ENCODE measurements around the gene INSM1. TPM values are rescaled to one million over a fixed set of nuclear protein-coding genes. Genes with fewer than 3 reads are reported as not detected.

INSM1 gene
- total RNA-seq, 4 donors from 2014 or later = 0.11 to 0.19 TPM; not detected in 2

DNA sequence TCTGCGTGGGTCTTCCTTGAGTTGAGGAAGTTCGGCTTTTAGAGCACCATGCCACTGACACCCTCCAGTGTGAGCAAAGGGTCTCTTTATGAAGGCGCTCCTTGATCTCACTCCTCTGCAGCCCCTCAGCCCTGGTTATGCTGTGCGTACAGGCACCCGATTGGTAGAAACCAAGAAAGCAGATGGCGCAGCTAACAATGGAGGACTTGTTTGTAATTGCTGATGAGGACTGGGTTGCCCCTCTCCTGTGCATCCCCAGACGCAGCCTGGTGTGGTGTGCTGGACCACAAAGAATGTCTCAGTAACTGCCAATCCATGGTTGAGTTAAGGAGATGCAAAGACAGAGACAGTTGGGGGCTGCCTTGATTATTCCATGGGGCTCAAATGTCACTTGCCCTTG, 30.2 kb downstream of the INSM1 start:
- no peak for DNase-seq (ENCODE audit: low spot score in 2 of 2)
- no peak for TF ChIP-seq POLR2A (IDR thresholded peaks at IDR 0.05)
- TF ChIP-seq, protein P1, sequence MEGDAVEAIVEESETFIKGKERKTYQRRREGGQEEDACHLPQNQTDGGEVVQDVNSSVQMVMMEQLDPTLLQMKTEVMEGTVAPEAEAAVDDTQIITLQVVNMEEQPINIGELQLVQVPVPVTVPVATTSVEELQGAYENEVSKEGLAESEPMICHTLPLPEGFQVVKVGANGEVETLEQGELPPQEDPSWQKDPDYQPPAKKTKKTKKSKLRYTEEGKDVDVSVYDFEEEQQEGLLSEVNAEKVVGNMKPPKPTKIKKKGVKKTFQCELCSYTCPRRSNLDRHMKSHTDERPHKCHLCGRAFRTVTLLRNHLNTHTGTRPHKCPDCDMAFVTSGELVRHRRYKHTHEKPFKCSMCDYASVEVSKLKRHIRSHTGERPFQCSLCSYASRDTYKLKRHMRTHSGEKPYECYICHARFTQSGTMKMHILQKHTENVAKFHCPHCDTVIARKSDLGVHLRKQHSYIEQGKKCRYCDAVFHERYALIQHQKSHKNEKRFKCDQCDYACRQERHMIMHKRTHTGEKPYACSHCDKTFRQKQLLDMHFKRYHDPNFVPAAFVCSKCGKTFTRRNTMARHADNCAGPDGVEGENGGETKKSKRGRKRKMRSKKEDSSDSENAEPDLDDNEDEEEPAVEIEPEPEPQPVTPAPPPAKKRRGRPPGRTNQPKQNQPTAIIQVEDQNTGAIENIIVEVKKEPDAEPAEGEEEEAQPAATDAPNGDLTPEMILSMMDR (IDR thresholded peaks at IDR 0.05) = no peak
- no peak overlapping the region for H3K4me3 ChIP-seq (ENCODE audit: low read depth, poor library complexity, severe bottlenecking)
- WGBS, 2 donors = 94 to 98% methylated on average over 7 of the region's 7 CpGs
- intact Hi-C loops (cut with DNase I; ENCODE audit: low total_unique reads) = no loop called here

DNA sequence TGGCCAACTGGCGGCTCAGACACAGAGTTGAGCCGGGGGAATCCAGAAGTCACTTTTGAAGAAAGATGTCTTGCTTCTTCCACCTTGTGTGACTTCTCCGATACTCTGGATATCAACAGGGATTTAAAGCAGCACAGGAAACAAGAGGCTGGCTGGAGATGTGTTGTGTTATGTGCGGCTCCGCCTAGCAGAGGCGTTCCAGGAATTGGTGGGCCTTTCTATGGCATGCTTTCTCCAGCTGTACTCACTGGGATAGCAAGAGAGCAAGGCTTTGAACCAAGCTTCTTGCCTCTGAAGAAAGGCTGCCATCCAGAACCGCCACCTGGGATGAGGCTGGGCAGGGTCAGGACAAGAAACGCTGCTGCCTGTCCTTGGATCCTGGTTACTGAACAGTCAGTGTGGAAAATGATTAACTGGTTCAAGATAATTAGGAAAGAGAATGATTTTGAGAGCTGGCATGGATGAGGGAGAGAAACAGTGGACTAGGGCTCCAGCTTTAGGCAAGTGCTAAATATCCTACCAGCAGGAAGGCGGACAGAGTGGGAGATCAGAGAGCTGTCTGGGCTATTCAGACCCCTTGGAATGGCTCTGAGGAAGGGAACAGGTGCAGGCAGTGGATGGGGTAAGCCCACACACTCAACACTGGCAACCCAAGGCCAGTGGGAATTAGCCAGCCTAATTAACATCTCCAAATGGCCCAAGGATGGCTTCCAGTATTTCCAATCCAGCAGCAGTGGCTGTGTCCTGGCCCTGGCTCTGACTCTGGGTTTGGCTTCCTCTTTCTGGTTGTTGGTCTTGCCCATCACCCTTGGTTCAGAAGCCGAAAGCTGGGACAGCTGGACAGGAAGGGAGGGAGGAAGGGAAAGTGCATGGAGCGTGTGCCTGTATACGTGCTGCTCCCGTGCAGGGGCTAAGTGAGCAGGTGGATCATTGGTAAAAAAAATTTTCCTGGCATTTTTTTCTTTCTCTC, 31.9 kb downstream of the INSM1 start:
- H3K4me3 ChIP-seq (ENCODE audit: low read depth, poor library complexity, severe bottlenecking) = no peak overlapping the region
- DNase-seq (ENCODE audit: low spot score in 2 of 2) = peak in 1 of 2 donors; percentile 83
- TF ChIP-seq, protein P1 (IDR thresholded peaks at IDR 0.05) = no peak
- TF ChIP-seq POLR2A (IDR thresholded peaks at IDR 0.05) = no peak
- intact Hi-C loops (cut with DNase I; ENCODE audit: low total_unique reads) = no loop called here
- 82 to 83% methylated on average over 13 of the region's 13 CpGs for WGBS, 2 donors

DNA sequence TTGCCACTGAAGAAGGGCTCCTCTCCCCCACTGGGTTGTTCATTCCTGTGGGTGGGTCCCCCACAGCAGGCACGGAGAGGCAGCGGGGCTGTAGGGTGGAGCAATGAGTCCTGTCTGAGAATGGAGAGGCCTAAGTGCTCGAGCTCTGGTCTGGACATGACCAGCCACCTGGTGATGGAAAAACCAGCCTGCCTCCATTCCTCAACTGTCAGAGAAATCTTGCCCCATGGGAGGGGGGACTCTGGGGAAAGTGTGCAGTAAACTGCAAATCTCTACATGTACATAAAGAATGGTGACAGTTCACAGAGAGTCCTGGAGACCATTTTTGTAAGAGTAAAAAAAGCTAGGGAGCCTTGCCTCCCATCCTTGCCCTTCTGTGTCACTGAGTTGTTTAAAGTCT, 34.1 kb downstream of the INSM1 start:
- 96 to 98% methylated on average over 3 of the region's 3 CpGs for WGBS, 2 donors
- no peak overlapping the region for H3K4me3 ChIP-seq (ENCODE audit: low read depth, poor library complexity, severe bottlenecking)
- TF ChIP-seq, protein P1 (IDR thresholded peaks at IDR 0.05) = no peak
- intact Hi-C loops (cut with DNase I; ENCODE audit: low total_unique reads) = no loop called here
- DNase-seq (ENCODE audit: low spot score in 2 of 2) = no peak

DNA sequence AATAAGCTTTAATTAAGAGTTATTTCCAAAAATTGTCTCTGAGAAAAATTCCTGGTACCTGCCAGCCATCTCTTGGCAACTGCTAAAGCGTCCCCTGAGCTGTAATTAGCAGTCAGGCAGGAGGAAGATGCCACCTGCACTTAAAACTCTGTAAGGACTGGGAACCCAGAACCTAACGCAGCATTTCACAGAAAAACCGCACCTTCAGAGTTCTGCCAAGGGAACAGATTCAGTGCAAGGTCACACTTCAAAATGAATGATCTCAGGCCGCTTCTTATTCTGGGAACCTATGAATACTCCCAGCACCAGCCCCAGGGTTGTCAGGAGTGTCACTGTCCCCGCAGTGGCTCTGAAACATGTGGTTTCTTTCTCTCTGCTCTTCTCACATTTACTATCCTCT, 36.7 kb downstream of the INSM1 start:
- DNase-seq (ENCODE audit: low spot score in 2 of 2) = peak in 1 of 2 donors; percentile 26
- intact Hi-C loops (cut with DNase I; ENCODE audit: low total_unique reads) = no loop called here
- H3K4me3 ChIP-seq (ENCODE audit: low read depth, poor library complexity, severe bottlenecking) = no peak overlapping the region
- WGBS, 2 donors = 94 to 96% methylated on average over 5 of the region's 5 CpGs
- TF ChIP-seq, protein P1 (IDR thresholded peaks at IDR 0.05) = no peak
- TF ChIP-seq POLR2A (IDR thresholded peaks at IDR 0.05) = no peak

DNA sequence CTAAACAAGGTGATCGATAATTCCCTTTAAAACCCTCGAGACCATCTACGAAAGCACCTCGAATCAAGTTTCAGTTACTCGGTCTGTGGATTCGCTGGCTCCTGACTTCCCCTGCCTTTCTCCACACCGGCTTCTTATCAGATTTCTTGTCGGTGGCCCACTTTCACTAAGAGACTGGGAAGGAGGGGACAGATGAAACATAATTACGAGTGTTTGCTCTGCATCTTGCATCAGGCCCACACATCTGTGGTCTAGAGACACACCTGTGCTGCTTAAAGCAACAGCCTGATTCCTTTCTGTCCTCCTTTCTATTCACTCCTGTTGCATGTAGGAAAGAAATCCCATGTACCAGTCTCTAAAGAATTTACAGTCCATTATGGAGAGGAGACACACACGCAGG, 37.7 kb downstream of the INSM1 start:
- 92 to 93% methylated on average over 10 of the region's 10 CpGs for WGBS, 2 donors
- no peak for TF ChIP-seq POLR2A (IDR thresholded peaks at IDR 0.05)
- TF ChIP-seq, protein P1 (IDR thresholded peaks at IDR 0.05) = no peak
- DNase-seq (ENCODE audit: low spot score in 2 of 2) = peak in 1 of 2 donors; percentile 17
- no peak overlapping the region for H3K4me3 ChIP-seq (ENCODE audit: low read depth, poor library complexity, severe bottlenecking)
- intact Hi-C loops (cut with DNase I; ENCODE audit: low total_unique reads) = no loop called here
